Measurements from ENCODE around the gene SLC50A1.

Gene SLC50A1

DNA sequence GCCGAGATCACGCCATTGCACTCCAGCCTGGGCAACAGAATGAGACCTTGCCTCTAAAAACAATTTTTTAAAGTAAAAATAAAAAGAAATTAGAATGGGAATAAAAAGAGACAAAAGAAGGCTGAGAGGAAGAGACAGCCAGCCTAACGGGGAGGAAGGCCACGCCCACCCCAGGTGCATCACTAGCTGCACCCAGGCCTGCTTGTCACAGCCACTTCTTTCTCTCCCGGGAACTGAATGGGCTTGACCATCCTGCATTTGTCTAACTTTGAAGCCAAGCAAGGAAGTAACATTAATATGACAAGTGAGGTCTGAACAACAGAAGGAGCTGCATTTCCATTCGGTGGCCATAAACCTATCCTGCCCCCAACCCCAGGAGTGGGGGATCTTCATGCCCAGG lies 28.8 kb upstream of the SLC50A1 start:
- no peak for DNase-seq (ENCODE audit: low read depth)
- TF ChIP-seq, protein P1, sequence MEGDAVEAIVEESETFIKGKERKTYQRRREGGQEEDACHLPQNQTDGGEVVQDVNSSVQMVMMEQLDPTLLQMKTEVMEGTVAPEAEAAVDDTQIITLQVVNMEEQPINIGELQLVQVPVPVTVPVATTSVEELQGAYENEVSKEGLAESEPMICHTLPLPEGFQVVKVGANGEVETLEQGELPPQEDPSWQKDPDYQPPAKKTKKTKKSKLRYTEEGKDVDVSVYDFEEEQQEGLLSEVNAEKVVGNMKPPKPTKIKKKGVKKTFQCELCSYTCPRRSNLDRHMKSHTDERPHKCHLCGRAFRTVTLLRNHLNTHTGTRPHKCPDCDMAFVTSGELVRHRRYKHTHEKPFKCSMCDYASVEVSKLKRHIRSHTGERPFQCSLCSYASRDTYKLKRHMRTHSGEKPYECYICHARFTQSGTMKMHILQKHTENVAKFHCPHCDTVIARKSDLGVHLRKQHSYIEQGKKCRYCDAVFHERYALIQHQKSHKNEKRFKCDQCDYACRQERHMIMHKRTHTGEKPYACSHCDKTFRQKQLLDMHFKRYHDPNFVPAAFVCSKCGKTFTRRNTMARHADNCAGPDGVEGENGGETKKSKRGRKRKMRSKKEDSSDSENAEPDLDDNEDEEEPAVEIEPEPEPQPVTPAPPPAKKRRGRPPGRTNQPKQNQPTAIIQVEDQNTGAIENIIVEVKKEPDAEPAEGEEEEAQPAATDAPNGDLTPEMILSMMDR (conservative IDR thresholded peaks at IDR 0.05; ENCODE audit: control insufficient read depth, insufficient read depth, low read depth, low read length), result no peak

DNA sequence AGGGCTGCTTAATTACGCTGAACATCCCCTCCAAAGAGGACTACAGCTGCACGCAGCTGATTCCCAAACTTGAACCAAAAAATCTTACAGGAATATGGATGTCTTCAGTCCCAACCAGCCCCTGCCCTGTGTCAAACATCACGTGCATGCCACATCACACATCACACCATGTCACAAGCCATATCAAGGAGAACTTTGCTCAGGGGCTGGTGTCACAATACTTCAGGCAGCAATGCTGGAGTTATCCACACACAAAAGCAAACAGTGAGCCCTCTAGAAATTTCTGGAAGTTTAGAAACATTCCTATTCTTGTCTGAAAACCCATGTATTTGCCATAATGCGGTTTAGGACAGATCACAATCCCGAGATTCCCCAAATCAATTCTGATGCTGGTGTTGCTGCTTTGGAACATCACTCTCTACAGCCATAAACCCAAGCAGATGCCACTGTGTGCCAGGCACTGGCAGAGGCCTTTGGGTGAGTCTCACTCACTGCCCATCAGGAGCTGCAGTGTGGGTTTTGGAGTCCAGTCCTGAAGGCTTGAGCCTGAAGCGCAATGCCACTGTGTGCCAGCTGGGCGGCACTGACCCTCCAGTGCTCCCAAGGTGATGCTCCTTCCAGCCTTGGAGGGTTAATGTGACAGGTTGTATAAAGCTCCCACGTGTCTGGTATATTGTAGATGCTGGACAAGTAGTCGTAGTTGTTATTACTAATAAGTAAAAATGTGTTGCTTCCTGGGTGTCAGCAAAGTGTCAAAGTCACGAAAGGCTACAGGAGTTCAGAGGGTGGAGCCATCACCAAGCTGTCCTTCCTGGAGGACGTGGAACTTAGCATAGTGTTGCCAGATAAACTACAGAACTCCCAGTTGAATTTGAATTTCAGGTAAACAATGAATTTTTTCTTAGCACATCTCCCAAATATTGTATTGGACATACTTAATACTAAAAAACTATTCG lies 28.1 kb upstream of the SLC50A1 start:
- TF ChIP-seq, protein P1 (conservative IDR thresholded peaks at IDR 0.05; ENCODE audit: control insufficient read depth, insufficient read depth, low read depth, low read length), result no peak
- no peak for DNase-seq (ENCODE audit: low read depth)
- H3K4me3 ChIP-seq (ENCODE audit: control insufficient read depth, low read depth, low read length), result no peak overlapping the region

More for the DNA sequence above, 28.8 kb upstream of the SLC50A1 start:
- H3K4me3 ChIP-seq (ENCODE audit: control insufficient read depth, low read depth, low read length), result no peak overlapping the region

DNA sequence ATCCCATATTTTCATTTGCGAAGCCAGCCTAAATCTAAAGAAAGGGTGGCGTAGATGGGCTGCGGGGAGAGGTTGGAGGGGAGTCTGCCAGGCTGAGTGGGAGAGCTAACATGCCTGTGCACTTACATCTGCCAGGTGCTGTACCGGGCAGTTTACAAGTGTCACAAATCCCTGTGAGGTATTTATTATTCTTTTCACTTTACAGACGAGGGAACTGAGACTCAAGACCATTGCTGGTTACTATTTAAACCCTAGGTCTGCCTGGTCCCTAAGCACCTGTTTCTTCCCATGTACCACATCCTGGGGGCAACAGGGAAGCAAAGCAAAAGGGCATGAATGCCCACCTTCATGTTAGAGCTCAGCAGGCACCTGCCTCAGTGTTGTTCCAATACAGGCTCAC lies 27.4 kb upstream of the SLC50A1 start:
- TF ChIP-seq, protein P1 (conservative IDR thresholded peaks at IDR 0.05; ENCODE audit: control insufficient read depth, insufficient read depth, low read depth, low read length), result no peak
- H3K4me3 ChIP-seq (ENCODE audit: control insufficient read depth, low read depth, low read length), result no peak overlapping the region
- no peak for DNase-seq (ENCODE audit: low read depth)

DNA sequence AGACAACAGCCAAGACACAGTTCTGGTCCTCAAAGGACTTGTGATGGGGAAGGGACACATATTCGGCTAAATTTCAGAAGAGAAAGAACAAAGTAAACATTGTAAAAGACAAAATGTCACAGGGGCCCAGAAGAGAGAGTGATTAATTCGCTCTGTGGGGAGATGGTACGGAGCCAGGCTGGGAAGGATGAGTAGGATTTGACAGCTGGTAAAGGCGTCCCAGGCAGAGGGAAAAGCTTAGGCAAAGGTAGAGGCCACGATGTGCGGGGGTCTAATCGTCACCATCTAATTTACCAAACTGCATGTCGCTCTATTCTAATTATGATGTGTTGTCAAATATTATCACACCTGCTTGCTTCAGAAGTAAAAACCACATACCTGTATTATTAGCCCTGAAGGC lies 25.3 kb upstream of the SLC50A1 start:
- TF ChIP-seq, protein P1 (conservative IDR thresholded peaks at IDR 0.05; ENCODE audit: control insufficient read depth, insufficient read depth, low read depth, low read length), result no peak
- DNase-seq (ENCODE audit: low read depth), result no peak
- no peak overlapping the region for H3K4me3 ChIP-seq (ENCODE audit: control insufficient read depth, low read depth, low read length)

DNA sequence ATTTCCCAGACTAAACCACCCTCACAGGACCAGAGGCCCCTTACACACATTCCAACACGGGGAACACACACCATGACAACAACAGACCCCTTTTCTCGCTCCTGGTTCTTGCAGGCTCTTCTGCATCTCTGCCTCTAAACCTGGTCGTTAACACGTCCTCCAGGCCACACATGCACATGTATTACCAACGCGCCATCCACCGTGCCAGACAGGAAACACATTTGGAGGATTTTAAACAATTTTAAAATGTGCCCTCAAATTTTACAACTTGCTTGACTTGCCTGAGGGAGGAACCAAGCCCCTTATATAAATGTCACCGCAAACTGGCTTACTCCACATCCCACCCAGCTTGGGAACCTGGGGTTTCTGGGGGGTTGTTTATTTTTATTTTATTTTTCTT lies 24.8 kb upstream of the SLC50A1 start:
- DNase-seq (ENCODE audit: low read depth), result no peak
- H3K4me3 ChIP-seq (ENCODE audit: control insufficient read depth, low read depth, low read length), result no peak overlapping the region
- TF ChIP-seq, protein P1 (conservative IDR thresholded peaks at IDR 0.05; ENCODE audit: control insufficient read depth, insufficient read depth, low read depth, low read length), result no peak

DNA sequence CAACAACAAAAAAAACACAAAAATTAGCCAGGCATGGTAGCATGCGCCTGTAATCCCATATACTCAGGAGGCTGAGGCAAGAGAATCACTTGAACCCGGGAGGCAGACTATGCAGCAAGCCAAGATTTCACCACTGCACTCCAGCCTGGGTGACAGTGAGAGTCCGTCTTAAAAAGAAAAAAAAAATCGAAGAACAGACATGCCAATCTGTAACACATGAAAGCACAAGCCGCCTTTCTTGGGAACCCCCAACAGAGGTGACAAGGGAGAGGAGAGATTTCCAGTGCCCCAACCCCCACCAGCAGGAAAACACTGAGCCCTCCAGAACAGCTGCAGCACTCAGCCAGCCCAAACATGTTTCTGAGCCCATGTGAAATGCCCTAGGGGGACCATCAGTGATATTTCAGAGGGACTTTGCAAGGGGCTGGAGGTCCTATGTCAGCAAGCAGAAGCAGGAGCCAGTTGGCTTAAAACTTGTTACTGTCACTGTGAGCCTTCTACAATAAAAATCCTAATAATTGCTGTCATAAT lies 22.1 kb upstream of the SLC50A1 start:
- no peak for DNase-seq (ENCODE audit: low read depth)
- TF ChIP-seq, protein P1 (conservative IDR thresholded peaks at IDR 0.05; ENCODE audit: control insufficient read depth, insufficient read depth, low read depth, low read length), result no peak
- H3K4me3 ChIP-seq (ENCODE audit: control insufficient read depth, low read depth, low read length), result no peak overlapping the region
